Activated naive CD8-positive, alpha-beta T cell treated with anti-CD3 and anti-CD28 coated beads, Interleukin-2, amount 50 U/mL, for 24 hours (primary cell): ENCODE measurements around the gene HOXB2.

Experiments used
- ATAC-seq: fragments of 150-1000 bp; cut with Tn5 transposase; one replicate; pipeline ENCODE4 v1.10.0; 2021
- DNase-seq: peaks from one replicate; pipeline ENCODE4 v3.0.0; 2021
- H3K27ac Mint-ChIP-seq: one replicate; pipeline ENCODE4 v1.8.0; 2021; ENCODE audit warnings: mild to moderate bottlenecking, mixed read lengths
- H3K27me3 Mint-ChIP-seq: one replicate; pipeline ENCODE4 v1.8.0; 2021; ENCODE audit warnings: mixed read lengths
- H3K36me3 Mint-ChIP-seq: one replicate; pipeline ENCODE4 v1.8.0; 2021; ENCODE audit warnings: low read depth, mixed read lengths
- H3K4me1 Mint-ChIP-seq: one replicate; pipeline ENCODE4 v1.8.0; 2021; ENCODE audit warnings: mixed read lengths
- H3K4me3 Mint-ChIP-seq: one replicate; pipeline ENCODE4 v1.8.0; 2021; ENCODE audit warnings: mild to moderate bottlenecking, moderate library complexity, mixed read lengths
- H3K9me3 Mint-ChIP-seq: one replicate; pipeline ENCODE4 v1.8.0; 2021; ENCODE audit warnings: mixed read lengths

Gene HOXB2

DNA sequence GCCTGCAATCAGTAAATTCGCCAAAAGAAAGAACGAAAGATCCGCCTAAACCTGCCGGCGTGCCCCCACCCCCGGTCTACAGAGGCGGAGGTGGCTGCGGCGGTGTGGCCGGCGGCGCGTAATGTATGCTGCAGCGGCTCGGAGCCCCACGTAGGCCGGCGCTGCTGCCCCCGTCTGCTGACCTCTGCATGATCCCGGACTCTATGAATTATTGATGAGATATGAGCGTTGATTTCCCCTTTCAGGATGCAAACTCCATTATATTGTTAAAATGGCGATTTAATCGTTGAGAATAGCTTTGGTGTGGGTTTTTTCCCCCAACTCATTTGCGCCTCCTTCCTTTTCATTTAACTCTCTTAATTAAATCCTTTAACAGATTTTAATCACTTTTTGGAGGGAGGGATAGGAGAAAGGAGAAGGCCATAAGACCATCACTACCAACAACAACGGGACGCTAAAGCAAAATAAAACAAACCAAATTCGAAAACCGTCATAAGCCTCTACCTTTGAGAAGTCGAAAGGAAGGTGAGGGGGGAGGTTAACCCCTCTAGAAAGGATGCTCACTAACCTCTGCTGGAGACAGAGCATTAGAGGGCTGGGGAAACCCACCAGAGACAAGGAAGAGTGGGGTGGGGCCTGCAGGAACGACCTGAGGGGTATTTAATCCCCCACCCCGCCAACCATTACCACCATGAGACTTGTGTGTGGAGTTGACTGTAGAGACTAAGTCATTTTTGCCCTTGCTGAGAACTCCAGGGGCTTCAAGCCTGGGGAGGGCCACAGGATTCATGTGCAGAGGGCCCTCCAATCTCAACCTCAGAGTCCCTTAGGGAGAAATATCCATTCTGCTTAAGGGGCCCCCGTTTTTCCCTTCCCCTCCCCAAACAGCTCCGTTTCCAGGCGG, 41.7 kb upstream of the HOXB2 start:
- H3K4me1 Mint-ChIP-seq: peaks cover 39% of the 10 kb centered on the region
- peak overlapping the region; percentile 27 for H3K27ac Mint-ChIP-seq
- ATAC-seq (no peak), DNase-seq (peak; percentile 55)
- H3K27me3 Mint-ChIP-seq: peaks cover 95% of the 10 kb centered on the region
- no peaks in the 10 kb centered on the region for H3K9me3 Mint-ChIP-seq
- peak overlapping the region; percentile 86 for H3K4me3 Mint-ChIP-seq
- no peaks in the 10 kb centered on the region for H3K36me3 Mint-ChIP-seq

DNA sequence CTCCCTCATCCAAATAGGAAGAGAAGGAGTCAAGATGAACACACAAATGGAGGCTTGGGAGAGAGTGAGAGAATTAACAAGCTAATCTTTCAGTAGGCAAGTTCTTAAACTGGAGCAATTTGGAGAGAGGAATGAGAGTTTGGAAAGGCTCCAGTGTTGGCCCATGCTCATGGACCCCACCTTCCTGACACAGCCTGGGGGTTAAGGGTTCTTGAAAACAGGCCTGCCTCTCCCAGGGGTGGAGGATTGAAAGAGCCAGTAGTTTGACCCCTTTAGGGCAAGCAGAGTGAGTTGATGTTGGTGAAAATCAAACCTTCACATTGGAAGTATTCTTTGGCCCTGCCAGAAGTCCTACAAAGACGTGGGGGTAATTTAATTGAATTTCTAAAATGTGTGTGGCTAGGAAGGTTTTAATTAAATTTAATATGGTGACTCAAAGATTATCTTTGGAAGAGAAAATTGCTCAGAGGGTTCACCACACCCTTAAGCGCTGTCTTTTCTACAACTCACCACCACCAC, 39.4 kb upstream of the HOXB2 start:
- H3K27ac Mint-ChIP-seq: no peak overlapping the region
- H3K27me3 Mint-ChIP-seq: peaks cover 94% of the 10 kb centered on the region
- peaks cover 49% of the 10 kb centered on the region for H3K4me1 Mint-ChIP-seq
- H3K9me3 Mint-ChIP-seq: no peaks in the 10 kb centered on the region
- no peaks in the 10 kb centered on the region for H3K36me3 Mint-ChIP-seq
- no peak for DNase-seq
- no peak for ATAC-seq
- H3K4me3 Mint-ChIP-seq: no peak overlapping the region

DNA sequence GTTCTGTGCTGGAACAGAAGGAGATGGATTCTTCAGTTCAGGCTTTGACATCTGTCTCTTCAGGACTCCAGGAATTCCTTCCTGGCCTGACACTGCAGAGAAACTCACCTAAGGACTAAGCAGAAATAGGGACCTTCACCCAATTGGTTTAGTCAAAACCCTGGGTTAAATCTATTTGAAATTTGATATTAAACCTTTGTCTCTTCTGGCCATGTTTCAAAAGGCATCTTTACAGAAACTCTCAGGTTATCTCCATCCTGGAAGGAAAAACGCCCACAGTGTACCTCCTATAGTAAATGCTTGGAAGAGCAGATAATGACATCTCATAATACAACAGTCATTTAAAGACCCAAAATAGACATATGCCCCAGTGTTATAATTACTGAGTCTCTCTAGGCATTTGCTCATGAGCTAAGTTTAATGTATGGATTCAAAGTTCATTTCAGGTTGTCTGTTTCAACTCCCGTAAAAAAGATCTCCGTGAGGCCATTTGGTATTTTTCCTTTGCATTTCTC, 38.9 kb upstream of the HOXB2 start:
- Mint-ChIP-seq H3K27me3 (peaks cover 94% of the 10 kb centered on the region), H3K36me3 (no peaks in the 10 kb centered on the region), H3K4me1 (peaks cover 53% of the 10 kb centered on the region), H3K4me3 (no peak overlapping the region), H3K9me3 (no peaks in the 10 kb centered on the region), H3K27ac (no peak overlapping the region)
- ATAC-seq: no peak
- DNase-seq: no peak

DNA sequence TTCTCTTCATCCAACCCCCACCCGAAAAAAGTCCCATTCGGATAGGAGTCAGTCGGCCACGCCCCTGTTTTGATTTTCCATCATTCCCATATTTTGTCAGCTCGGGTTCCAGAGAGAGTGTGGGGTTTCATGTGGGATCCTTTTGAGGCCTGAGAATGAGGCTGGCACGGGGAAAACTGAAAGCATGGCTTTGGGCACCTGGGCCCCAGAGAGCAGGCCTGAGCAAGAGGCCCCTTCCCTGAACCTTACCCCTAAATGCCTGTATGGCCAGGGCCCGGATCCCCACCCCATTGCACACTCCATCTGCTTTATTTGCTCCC, 37.8 kb upstream of the HOXB2 start:
- no peak for DNase-seq
- Mint-ChIP-seq H3K27me3 (peaks cover 86% of the 10 kb centered on the region), H3K36me3 (no peaks in the 10 kb centered on the region), H3K4me3 (peak overlapping the region; percentile 57), H3K9me3 (no peaks in the 10 kb centered on the region), H3K4me1 (peaks cover 58% of the 10 kb centered on the region), H3K27ac (no peak overlapping the region)
- ATAC-seq: no peak

DNA sequence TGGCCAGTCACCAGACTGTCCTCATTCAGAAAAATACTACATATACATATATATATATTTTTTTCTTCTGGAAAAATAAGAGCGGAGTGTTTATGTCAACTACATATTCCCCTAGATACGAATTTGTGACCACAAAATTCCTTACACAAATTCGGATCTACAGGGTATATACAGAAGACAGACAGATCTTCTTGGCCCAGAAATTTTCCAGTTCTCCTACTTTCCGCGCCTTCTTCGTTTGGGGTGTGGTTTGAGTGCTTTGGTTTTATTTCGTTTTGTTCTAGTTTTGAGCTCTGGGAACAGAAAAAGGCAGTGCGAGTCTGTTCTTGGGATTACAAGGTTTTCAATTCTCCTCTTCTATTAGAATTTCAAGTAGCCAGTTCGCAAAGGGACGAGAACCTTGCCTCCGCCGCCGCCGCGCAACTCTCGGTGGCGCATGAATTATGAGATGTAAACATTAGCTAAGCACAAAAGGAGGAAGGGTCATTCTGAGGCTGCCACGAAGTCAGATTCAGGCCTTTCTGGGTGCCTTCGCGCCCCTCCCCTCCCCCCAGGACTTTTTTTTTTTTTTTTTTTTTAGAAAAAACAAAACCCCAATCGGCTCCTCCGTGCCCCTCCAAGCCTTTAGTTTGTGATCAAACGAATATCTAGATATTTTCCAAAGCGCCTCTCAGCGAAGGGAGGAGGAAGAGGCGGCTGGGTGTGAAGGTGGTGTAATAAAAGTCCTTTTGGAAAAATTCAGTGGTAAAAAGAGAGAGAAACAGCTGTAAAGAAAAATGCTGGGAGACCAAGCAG, 35.0 kb upstream of the HOXB2 start:
- ATAC-seq (no peak), DNase-seq (no peak)
- H3K9me3 Mint-ChIP-seq: no peaks in the 10 kb centered on the region
- H3K27me3 Mint-ChIP-seq: peaks cover 66% of the 10 kb centered on the region
- peak overlapping the region; percentile 2 for H3K4me3 Mint-ChIP-seq
- no peaks in the 10 kb centered on the region for H3K36me3 Mint-ChIP-seq
- no peak overlapping the region for H3K27ac Mint-ChIP-seq
- peaks cover 56% of the 10 kb centered on the region for H3K4me1 Mint-ChIP-seq

DNA sequence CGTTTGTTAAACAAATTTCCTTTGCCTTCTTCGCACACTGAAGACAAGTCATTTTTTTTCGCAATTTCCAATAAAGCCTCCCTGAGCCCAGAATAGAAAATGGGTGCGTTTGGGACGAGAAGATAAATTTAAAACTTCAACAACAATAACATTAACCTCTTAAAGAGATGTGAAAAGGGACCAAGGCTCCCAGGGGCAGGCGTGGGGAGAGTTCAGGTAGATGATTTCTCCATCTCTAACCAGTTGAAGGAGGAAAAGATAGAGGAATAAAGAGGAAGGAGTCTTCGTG, 34.5 kb upstream of the HOXB2 start:
- Mint-ChIP-seq H3K27me3 (peaks cover 61% of the 10 kb centered on the region), H3K4me3 (peak overlapping the region; percentile 87), H3K4me1 (peaks cover 54% of the 10 kb centered on the region), H3K9me3 (no peaks in the 10 kb centered on the region), H3K27ac (no peak overlapping the region), H3K36me3 (no peaks in the 10 kb centered on the region)
- ATAC-seq (no peak), DNase-seq (no peak)

DNA sequence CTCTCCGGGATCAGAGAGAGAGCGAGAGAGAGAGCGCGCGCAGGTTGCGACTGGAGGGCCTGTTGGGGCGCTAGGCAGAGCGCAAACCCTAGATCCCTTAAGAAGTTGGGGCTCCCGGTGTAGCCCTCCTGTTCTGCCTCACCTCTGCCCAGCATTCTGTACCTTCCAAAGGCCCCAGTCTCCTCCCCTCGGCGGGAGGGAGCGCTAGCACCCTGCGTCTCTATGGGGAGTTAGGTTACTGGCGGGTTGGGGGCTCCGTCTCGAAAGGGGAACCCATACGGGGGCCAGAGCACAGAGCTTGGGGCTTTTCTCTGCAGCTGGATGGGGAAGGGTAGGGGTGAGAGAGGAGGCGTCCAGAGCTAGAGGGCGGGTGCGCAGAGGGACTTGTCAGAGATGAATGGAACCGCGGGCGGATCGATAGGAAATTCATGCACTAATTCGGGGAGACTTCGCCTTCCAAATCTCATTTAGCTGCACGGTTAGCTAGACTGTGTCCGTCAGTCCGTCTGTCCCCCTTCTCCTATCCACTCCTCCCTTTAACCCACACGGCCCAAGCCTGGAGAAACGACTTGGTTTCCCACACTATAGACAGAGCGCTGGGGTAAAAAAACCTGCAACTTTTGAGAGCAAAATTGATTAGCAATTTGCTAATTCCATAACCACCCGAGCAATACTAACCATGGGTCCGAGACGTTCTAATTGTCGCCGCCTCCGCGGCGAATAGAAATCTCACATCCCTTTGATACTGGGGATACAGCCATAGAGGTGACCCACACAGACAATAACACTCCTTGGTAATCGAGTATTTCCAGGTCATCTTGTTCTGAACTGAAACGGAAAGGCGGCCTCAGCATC, 33.9 kb upstream of the HOXB2 start:
- peak overlapping the region; percentile 53 for H3K27ac Mint-ChIP-seq
- peaks cover 54% of the 10 kb centered on the region for H3K4me1 Mint-ChIP-seq
- DNase-seq: no peak
- peaks cover 56% of the 10 kb centered on the region for H3K27me3 Mint-ChIP-seq
- peak overlapping the region; percentile 87 for H3K4me3 Mint-ChIP-seq
- peak; percentile 58 for ATAC-seq
- H3K36me3 Mint-ChIP-seq: no peaks in the 10 kb centered on the region
- H3K9me3 Mint-ChIP-seq: no peaks in the 10 kb centered on the region

DNA sequence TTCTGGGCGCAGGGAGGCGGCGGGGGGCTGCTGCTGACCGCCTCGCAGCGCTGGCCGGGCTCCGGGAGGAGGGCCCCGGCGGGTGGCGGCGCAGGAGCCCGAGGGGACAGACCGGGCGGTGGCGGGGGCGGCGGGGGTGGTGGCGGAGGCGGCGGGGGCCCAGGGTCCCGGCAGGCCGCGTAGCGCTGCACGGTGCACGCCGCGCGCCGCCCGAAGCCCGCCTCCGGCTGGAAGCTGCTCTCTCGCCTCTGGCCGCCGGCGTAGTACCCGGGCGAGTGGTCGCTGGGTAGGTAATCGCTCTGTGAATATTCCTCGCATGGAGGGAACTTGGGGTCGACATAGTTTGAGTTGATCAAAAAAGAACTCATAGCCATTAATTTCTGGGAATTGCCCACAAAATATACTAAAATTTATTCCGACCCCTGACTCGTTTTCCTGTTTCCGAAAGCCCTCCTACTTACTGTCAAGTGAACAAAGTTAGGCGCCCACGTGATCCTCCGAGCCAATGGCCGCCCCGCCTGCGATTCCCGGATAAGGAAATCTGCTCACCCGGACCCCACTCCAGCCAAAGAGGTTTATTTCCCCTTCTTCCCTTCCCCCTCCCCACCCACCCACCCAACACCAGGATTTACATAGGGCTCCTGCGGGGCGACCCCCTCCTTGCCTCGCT, 33.2 kb upstream of the HOXB2 start, which contains the start of gene HOXB4:
HOXB4 (minus strand) TSS at position 405 of the 670 bp plus-strand sequence; CDS start at position 374, 31 bp downstream.
- peaks cover 54% of the 10 kb centered on the region for H3K4me1 Mint-ChIP-seq
- peak within 1 kb of the TSS; percentile 87 for H3K4me3 Mint-ChIP-seq
- H3K27ac Mint-ChIP-seq: peak within 1 kb of the TSS; percentile 77
- DNase-seq (peak; percentile 76), ATAC-seq (peak; percentile 68)
- no peaks in the 10 kb centered on the region for H3K36me3 Mint-ChIP-seq
- H3K9me3 Mint-ChIP-seq: no peaks in the 10 kb centered on the region
- peaks cover 51% of the 10 kb centered on the region for H3K27me3 Mint-ChIP-seq

DNA sequence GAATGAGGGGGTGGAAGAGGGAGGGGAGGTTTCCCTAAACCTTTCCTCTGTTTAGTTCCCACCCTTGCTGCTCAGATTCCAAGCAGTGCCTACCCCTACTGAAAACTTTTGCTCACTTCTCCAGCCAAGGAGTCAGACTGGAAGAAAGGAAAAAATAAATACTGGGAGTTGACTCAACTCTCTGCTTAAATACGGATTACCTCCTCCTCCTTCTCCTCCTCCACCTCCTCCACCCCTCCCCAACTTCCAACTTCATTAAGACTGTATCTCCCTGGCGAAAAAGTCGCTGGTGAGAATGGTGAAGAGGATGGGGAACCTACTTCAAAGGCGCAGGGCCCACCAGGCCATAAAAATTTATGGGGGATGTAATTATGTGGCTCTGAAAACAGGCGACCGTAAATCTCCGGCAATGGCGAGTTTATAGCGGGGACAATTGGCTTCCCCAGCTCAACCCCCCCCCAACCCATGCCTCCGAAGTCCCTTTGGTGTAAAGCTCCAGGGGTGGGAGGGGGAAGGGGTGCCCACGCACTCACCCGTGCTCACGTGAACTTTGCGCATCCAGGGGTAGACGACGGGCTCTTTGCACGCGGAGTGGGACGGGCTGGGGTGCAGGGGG, 32.5 kb upstream of the HOXB2 start:
- H3K4me1 Mint-ChIP-seq: peaks cover 51% of the 10 kb centered on the region
- DNase-seq: no peak
- peak overlapping the region; percentile 49 for H3K27ac Mint-ChIP-seq
- peak; percentile 6 for ATAC-seq
- H3K27me3 Mint-ChIP-seq: peaks cover 44% of the 10 kb centered on the region
- peak overlapping the region; percentile 79 for H3K4me3 Mint-ChIP-seq
- no peaks in the 10 kb centered on the region for H3K36me3 Mint-ChIP-seq
- no peaks in the 10 kb centered on the region for H3K9me3 Mint-ChIP-seq

DNA sequence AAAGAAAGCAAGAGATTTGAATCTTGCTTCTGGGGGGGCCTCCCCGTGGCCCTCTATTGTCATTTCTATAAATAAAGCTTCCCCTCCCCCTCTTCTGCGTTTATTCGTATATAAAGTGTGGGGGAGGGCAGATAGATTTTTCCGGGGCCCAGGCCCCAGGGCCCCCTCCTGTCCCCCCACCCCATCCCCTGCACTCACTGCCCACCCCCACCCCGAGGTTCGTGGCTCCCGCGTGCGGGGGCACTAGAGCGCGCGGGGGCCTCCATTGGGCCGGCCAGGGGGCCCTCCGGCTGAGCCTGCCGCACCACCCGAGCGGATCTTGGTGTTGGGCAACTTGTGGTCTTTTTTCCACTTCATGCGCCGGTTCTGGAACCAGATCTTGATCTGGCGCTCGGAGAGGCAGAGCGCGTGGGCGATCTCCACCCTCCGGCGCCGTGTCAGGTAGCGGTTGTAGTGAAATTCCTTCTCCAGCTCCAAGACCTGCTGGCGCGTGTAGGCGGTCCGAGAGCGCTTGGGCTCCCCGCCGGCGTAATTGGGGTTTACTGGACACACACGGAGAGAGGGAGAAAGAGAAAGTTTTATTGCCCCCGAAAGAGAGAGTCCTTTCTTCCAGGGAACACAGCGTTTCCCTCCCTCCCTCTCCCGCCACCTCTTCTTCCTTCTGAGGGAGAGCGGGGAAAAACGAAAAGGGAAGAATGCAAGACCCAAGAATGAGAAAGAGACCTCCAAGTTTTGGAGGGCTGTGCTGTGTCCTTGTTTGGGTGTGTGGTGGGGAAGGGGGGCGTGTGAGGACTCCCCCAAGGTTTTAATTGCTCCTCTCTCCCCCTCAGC, 31.8 kb upstream of the HOXB2 start:
- DNase-seq (no peak), ATAC-seq (no peak)
- Mint-ChIP-seq H3K9me3 (no peaks in the 10 kb centered on the region), H3K27me3 (peaks cover 39% of the 10 kb centered on the region), H3K4me3 (peak overlapping the region; percentile 79), H3K27ac (no peak overlapping the region), H3K4me1 (peaks cover 47% of the 10 kb centered on the region), H3K36me3 (no peaks in the 10 kb centered on the region)

DNA sequence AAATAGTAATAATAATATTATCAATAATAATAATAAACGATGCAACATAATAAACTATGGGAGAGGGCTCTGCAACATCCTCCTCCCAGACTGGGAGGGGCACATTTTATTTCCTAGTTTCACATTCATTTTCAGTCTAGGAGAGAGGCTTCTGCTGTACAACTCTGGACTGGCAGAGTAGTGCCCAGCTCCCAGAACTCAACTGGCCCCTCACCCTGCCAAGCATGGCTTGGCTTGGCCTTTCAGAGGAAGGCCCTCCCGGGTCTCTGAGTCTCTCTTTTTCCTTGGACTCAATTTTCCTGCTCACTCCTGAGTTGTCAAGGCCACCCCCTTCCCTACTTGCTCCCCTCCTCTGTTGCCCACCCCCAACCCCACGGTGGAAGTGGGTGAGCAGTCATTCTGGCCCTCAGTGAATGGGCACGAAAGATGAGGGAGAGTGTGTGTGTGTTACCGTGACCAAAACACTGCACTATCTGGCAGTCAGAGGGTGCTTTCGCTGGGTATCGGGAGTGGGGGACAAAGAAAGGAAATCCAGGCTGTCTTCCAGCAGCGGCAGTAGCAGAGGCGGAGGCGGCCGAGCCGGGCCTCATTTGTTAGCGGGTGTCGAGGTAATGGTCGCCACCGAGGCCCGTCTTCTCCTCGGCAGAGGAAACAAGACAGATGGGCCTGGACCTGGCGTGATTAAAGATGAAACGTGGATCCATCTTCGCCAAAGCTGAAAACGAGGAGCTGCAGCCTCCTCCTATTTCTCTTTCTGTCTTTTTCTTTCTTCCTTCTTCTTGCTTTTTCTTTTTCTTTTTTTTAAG, 31.0 kb upstream of the HOXB2 start:
- Mint-ChIP-seq H3K4me1 (peaks cover 39% of the 10 kb centered on the region), H3K4me3 (no peak overlapping the region), H3K27ac (no peak overlapping the region)

DNA sequence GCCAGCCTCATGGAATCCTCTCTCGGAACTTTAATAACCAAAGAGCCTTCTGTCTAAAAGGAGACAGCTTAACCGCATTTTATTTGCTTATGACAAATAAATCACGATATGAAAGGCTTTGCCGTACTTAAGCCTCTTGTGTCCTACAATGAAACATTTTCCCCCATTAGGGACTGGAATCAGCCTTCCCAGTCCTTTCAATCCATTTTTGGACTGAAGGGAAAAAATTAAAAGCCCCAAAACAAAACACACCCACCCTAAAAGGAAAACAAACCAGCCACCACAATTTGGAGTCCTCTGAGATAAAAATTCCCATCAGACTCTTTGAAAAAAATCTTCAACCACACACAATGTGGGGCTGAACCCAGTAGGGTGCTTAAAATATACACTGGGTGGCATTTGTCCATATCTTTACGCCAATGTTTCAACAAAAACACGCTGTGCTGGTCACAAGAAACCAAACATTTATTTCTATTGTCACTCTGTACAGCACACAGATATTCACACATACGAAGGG, 30.2 kb upstream of the HOXB2 start:
- Mint-ChIP-seq H3K27me3 (peaks cover 26% of the 10 kb centered on the region), H3K9me3 (no peaks in the 10 kb centered on the region), H3K36me3 (no peaks in the 10 kb centered on the region), H3K4me3 (no peak overlapping the region), H3K4me1 (peaks cover 33% of the 10 kb centered on the region), H3K27ac (no peak overlapping the region)
- ATAC-seq: no peak
- DNase-seq: no peak

More for the DNA sequence above, 31.0 kb upstream of the HOXB2 start:
- DNase-seq (no peak), ATAC-seq (no peak)
- Mint-ChIP-seq H3K27me3 (peaks cover 33% of the 10 kb centered on the region), H3K9me3 (no peaks in the 10 kb centered on the region), H3K36me3 (no peaks in the 10 kb centered on the region)
